ENCODE data around the gene CAPN2. TPM values are rescaled to one million over a fixed set of nuclear protein-coding genes. Genes with fewer than 3 reads are reported as not detected.

The CAPN2 gene
- total RNA-seq, 4 donors from 2014 or later, result 193 to 505 (median 387) TPM

DNA sequence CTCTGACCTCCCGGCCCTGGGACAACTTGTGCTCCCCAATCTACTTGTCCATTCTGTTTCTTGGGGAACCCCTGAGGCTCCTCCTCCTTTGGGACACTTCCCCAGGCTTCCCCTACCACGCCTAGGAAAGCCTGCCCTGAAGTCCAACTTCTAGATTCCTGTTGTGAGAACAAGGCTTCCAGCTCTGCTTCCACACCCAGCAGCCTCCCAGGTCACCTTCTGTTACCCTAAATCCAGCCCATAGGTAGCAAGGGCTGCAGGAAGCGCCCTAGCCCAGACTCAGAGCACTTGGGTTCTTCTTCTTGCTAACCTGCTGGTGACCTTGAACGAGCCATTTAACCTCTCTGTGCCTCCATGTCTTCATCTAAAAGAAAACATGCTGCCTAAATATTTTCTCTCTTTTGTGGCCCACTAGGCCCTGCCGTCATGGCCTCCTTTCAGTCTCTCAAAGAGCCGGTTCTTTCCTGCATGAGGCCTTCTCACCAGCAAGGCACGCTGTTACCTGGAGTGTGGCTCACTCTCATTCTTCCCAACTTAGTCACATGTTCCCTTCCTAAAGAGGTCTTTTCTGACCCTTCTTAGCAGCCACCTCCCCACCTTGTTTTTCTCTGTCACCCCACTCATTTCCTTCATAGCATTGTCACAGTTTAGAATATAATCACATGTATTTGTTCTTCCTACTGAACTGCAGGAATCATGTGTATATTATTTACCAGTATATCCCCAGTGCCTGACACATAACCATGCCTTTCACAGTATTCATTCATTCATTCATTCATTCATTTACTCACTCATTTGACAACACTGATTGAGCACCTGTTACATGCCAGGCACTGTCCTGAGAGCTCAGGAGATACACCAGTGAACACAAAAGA, 1.4 kb downstream of the CAPN2 start:
- 23 to 38% methylated on average over 4 to 7 of the region's 7 CpGs for WGBS, 2 donors (ENCODE audit: low coverage in 1 of 2)
- DNase-seq, result peak; percentile 52
- TF ChIP-seq POLR2A (IDR thresholded peaks at IDR 0.05) (peak; percentile 30), POLR2AphosphoS5 (IDR thresholded peaks at IDR 0.05) (peak in 1 of 3 donors; percentile 44), EP300 (IDR thresholded peaks at IDR 0.05; ENCODE audit: low read depth) (no peak)
- TF ChIP-seq, protein P1, sequence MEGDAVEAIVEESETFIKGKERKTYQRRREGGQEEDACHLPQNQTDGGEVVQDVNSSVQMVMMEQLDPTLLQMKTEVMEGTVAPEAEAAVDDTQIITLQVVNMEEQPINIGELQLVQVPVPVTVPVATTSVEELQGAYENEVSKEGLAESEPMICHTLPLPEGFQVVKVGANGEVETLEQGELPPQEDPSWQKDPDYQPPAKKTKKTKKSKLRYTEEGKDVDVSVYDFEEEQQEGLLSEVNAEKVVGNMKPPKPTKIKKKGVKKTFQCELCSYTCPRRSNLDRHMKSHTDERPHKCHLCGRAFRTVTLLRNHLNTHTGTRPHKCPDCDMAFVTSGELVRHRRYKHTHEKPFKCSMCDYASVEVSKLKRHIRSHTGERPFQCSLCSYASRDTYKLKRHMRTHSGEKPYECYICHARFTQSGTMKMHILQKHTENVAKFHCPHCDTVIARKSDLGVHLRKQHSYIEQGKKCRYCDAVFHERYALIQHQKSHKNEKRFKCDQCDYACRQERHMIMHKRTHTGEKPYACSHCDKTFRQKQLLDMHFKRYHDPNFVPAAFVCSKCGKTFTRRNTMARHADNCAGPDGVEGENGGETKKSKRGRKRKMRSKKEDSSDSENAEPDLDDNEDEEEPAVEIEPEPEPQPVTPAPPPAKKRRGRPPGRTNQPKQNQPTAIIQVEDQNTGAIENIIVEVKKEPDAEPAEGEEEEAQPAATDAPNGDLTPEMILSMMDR (IDR thresholded peaks at IDR 0.05), result no peak
- peak overlapping the region; percentile 70 to 88 (median 78) for H3K4me3 ChIP-seq
- peaks cover 31 to 69% (median 55%) of the 10 kb centered on the region in 4 donors for H3K4me1 ChIP-seq
- peak overlapping the region; percentile 95 to 98 (median 96) for H3K27ac ChIP-seq
- in situ Hi-C loops (cut with MboI; ENCODE audit: low pct_ligation_motif_present in 1 of 4, low pct_unique_long_range_greater_than_20kb in 1 of 4, low sequenced_read_pairs in 3 of 4), result no loop called here
- no peaks in the 10 kb centered on the region for H3K27me3 ChIP-seq
- H3K36me3 ChIP-seq, result peaks cover 0 to 10% (median 0%) of the 10 kb centered on the region in 4 donors
- H3K9me3 ChIP-seq, result no peaks in the 10 kb centered on the region
- intact Hi-C loops (cut with DNase I; ENCODE audit: low total_unique reads), result loop anchor here (5.0 kb wide), 1 partner anchor 34 kb away; no protein-coding TSS in a partner anchor

DNA sequence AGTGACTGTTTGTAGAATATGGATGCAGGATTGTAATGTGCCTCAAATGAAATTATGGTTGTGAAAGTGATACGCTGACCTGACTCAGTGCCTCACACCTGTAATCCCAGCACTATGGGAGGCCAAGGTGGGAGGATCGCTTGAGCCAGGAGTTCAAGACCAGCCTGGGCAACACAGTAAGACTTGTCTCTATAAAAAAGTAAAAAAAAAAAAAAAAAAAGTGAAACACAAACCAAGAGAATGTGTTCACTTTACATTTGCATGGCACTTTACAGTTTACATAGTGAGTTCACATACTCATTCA, 2.0 kb downstream of the CAPN2 start:
- TF ChIP-seq, protein P1 (IDR thresholded peaks at IDR 0.05), result no peak
- no peak for TF ChIP-seq POLR2A (IDR thresholded peaks at IDR 0.05)
- no peak for TF ChIP-seq EP300 (IDR thresholded peaks at IDR 0.05; ENCODE audit: low read depth)
- no peak for TF ChIP-seq POLR2AphosphoS5 (IDR thresholded peaks at IDR 0.05)
- peak overlapping the region in 3 of 4 donors; percentile 95 to 98 (median 95) for H3K27ac ChIP-seq
- WGBS, 2 donors (ENCODE audit: low coverage in 1 of 2), result 67 to 98% methylated on average over 1 to 2 of the region's 2 CpGs
- intact Hi-C loops (cut with DNase I; ENCODE audit: low total_unique reads) (loop anchor here (5.0 kb wide), 1 partner anchor 33 kb away; no protein-coding TSS in a partner anchor), in situ Hi-C loops (cut with MboI; ENCODE audit: low pct_ligation_motif_present in 1 of 4, low pct_unique_long_range_greater_than_20kb in 1 of 4, low sequenced_read_pairs in 3 of 4) (no loop called here)
- DNase-seq, result peak; percentile 2
- no peaks in the 10 kb centered on the region for H3K27me3 ChIP-seq
- peaks cover 0 to 10% (median 0%) of the 10 kb centered on the region in 4 donors for H3K36me3 ChIP-seq
- H3K4me1 ChIP-seq, result peaks cover 31 to 73% (median 61%) of the 10 kb centered on the region in 4 donors
- no peaks in the 10 kb centered on the region for H3K9me3 ChIP-seq
- peak overlapping the region in 1 of 4 donors; percentile 70 for H3K4me3 ChIP-seq

DNA sequence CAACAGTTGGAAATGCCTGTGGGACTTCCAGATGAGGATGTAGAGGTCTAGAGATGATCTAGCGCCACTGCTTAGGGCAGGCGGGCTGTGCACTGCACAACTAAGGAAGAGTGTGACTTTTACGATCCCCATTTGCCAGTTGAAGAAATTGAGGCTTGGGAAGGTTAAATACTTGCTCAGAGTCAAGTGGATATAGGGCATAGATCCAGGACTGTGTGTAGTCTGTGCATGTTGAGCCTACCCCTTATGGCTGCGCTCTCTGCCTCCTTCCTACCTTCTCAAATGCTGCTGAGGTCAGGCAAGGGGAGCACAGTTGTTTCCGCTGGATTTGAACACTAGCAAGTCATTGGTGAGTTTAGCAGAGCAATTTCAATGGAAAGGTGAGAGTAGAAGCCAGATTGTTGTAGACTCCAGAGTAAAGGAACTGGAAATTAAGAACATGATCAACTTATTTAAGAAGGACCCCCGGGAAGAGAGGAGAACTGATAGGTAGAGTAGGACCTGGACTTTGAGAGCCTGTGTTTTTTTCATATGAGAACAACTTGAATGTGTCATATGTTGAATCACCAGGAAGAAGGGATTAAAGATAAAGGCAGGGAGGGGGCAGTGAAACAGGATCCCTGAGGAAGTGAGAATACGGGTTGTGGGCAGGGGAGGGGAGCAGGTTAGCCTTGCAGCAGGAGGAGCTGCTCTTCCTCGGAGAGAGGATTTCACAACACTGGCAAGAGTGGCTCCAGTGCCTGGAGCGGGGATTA, 2.7 kb downstream of the CAPN2 start:
- in situ Hi-C loops (cut with MboI; ENCODE audit: low pct_ligation_motif_present in 1 of 4, low pct_unique_long_range_greater_than_20kb in 1 of 4, low sequenced_read_pairs in 3 of 4) (no loop called here), intact Hi-C loops (cut with DNase I; ENCODE audit: low total_unique reads) (loop anchor here (5.0 kb wide), 1 partner anchor 32 kb away; no protein-coding TSS in a partner anchor)
- Histone ChIP-seq H3K36me3 (peaks cover 0 to 10% (median 0%) of the 10 kb centered on the region in 4 donors), H3K4me1 (peaks cover 35 to 78% (median 63%) of the 10 kb centered on the region in 4 donors), H3K9me3 (no peaks in the 10 kb centered on the region), H3K27ac (peak overlapping the region; percentile 61 to 87 (median 83)), H3K27me3 (no peaks in the 10 kb centered on the region), H3K4me3 (peak overlapping the region in 1 of 4 donors; percentile 12)
- DNase-seq, result peak; percentile 47
- WGBS, 2 donors (ENCODE audit: low coverage in 1 of 2), result 49 to 61% methylated on average over 6 to 9 of the region's 9 CpGs
- TF ChIP-seq POLR2A (IDR thresholded peaks at IDR 0.05), result peak; percentile 22
- TF ChIP-seq POLR2AphosphoS5 (IDR thresholded peaks at IDR 0.05), result peak in 2 of 3 donors; percentile 42 to 45
- no peak for TF ChIP-seq EP300 (IDR thresholded peaks at IDR 0.05; ENCODE audit: low read depth)
- TF ChIP-seq, protein P1 (IDR thresholded peaks at IDR 0.05), result no peak
